HEK293 (cell line): ENCODE measurements around the gene ITGA5.

Experiments
- ATF2 ChIP-seq: fragments of 450-650 bp; formaldehyde crosslinking; IDR thresholded peaks from 2 replicates; pipeline ENCODE4 v1.5.1; 2016; ENCODE audit warnings: missing biosample characterization, missing genetic modification characterization, low read depth
- EGR2 ChIP-seq: fragments of 450-650 bp; formaldehyde crosslinking; IDR thresholded peaks from 2 replicates; pipeline ENCODE4 v1.5.1; 2016; ENCODE audit warnings: low read depth, missing biosample characterization, missing genetic modification characterization
- GLIS1 ChIP-seq: fragments of 450-650 bp; formaldehyde crosslinking; IDR thresholded peaks from 2 replicates; pipeline ENCODE4 v1.5.1; 2016; ENCODE audit warnings: missing biosample characterization, missing genetic modification characterization
- KLF10 ChIP-seq: fragments of 450-650 bp; IDR thresholded peaks from 2 replicates; pipeline ENCODE4 v1.5.1; 2018; ENCODE audit warnings: missing biosample characterization, mild to moderate bottlenecking, missing genetic modification characterization
- MZF1 ChIP-seq: fragments of 450-650 bp; formaldehyde crosslinking; IDR thresholded peaks from 2 replicates; pipeline ENCODE4 v1.5.1; 2017; ENCODE audit warnings: missing biosample characterization, missing genetic modification characterization, borderline replicate concordance
- OVOL3 ChIP-seq: fragments of 450-650 bp; formaldehyde crosslinking; IDR thresholded peaks from 2 replicates; pipeline ENCODE4 v1.5.1; 2016; ENCODE audit warnings: missing biosample characterization, missing genetic modification characterization
- PATZ1 ChIP-seq: fragments of 450-650 bp; formaldehyde crosslinking; IDR thresholded peaks from 2 replicates; pipeline ENCODE4 v1.5.1; 2016; ENCODE audit warnings: missing biosample characterization, missing genetic modification characterization
- PRDM6 ChIP-seq: fragments of 450-650 bp; formaldehyde crosslinking; IDR thresholded peaks from 2 replicates; pipeline ENCODE4 v1.5.1; 2017; ENCODE audit warnings: missing biosample characterization, missing genetic modification characterization
- SP2 ChIP-seq: fragments of 450-650 bp; formaldehyde crosslinking; IDR thresholded peaks from 2 replicates; pipeline ENCODE4 v1.5.1; 2016; ENCODE audit warnings: missing biosample characterization, missing genetic modification characterization
- SP7 ChIP-seq: fragments of 450-650 bp; formaldehyde crosslinking; IDR thresholded peaks from 2 replicates; pipeline ENCODE4 v1.5.1; 2016; ENCODE audit warnings: missing biosample characterization, missing genetic modification characterization
- WT1 ChIP-seq: fragments of 450-650 bp; formaldehyde crosslinking; IDR thresholded peaks from 2 replicates; pipeline ENCODE4 v1.5.1; 2016; ENCODE audit warnings: missing biosample characterization, missing genetic modification characterization
- YY2 ChIP-seq: fragments of 450-650 bp; formaldehyde crosslinking; IDR thresholded peaks from 2 replicates; pipeline ENCODE4 v1.5.1; 2016; ENCODE audit warnings: missing biosample characterization, missing genetic modification characterization
- ZBTB26 ChIP-seq: fragments of 450-650 bp; formaldehyde crosslinking; optimal IDR thresholded peaks from 2 replicates; pipeline ENCODE3; 2016; ENCODE audit warnings: missing biosample characterization, mild to moderate bottlenecking, missing genetic modification characterization
- ZBTB8A ChIP-seq: fragments of 450-650 bp; formaldehyde crosslinking; IDR thresholded peaks from 2 replicates; pipeline ENCODE4 v1.5.1; 2016; ENCODE audit warnings: missing biosample characterization, missing genetic modification characterization
- ZFHX2 ChIP-seq: fragments of 450-650 bp; formaldehyde crosslinking; conservative IDR thresholded peaks from 2 replicates; pipeline ENCODE4 v1.5.1; 2016; ENCODE audit warnings: missing biosample characterization, missing genetic modification characterization
- ZIC2 ChIP-seq: fragments of 450-650 bp; formaldehyde crosslinking; IDR thresholded peaks from 2 replicates; pipeline ENCODE4 v1.5.1; 2016; ENCODE audit warnings: missing biosample characterization, missing genetic modification characterization
- ZNF157 ChIP-seq: fragments of 450-650 bp; formaldehyde crosslinking; IDR thresholded peaks from 2 replicates; pipeline ENCODE4 v1.5.1; 2016; ENCODE audit warnings: missing biosample characterization, missing genetic modification characterization
- ZNF561 ChIP-seq: fragments of 450-650 bp; IDR thresholded peaks from 2 replicates; pipeline ENCODE4 v1.5.1; 2018; ENCODE audit warnings: missing biosample characterization, missing genetic modification characterization, borderline replicate concordance
- ZNF600 ChIP-seq: fragments of 450-650 bp; formaldehyde crosslinking; IDR thresholded peaks from 2 replicates; pipeline ENCODE4 v1.5.1; 2016; ENCODE audit warnings: missing biosample characterization, missing genetic modification characterization
- ZNF658 ChIP-seq: fragments of 450-650 bp; formaldehyde crosslinking; IDR thresholded peaks from 2 replicates; pipeline ENCODE4; 2016; ENCODE audit warnings: missing biosample characterization, missing genetic modification characterization
- ZNF670 ChIP-seq: fragments of 450-650 bp; formaldehyde crosslinking; IDR thresholded peaks from 2 replicates; pipeline ENCODE4 v1.5.1; 2016; ENCODE audit warnings: missing biosample characterization, missing genetic modification characterization, low read depth

The ITGA5 gene

GRCh38 chr12:54417712-54418440 is 1.2 kb downstream of the ITGA5 start (continued):
- 0 out of 2 replicates have a peak, but pooled peaks have one; percentile 34 for TF ChIP-seq ZNF600 (tag by site-specific recombination)
- TF ChIP-seq EGR2 (tag by site-specific recombination): peak; percentile 82
- TF ChIP-seq ZNF157 (tag by site-specific recombination): no peak
- no peak for TF ChIP-seq PRDM6 (tag by site-specific recombination)
- no peak; the same call in 1 of the 2 replicates for TF ChIP-seq KLF10 (tag by site-specific recombination)
- TF ChIP-seq SP2 (tag by site-specific recombination): peak; percentile 53
- no peak for TF ChIP-seq MZF1 (tag by site-specific recombination)
- no peak for TF ChIP-seq WT1
- no peak for TF ChIP-seq GLIS1 (tag by site-specific recombination)
- no peak for TF ChIP-seq ZBTB8A (tag by site-specific recombination)
- TF ChIP-seq ZNF670: no peak
- no peak for TF ChIP-seq ZNF561
- TF ChIP-seq ZBTB26 (tag by site-specific recombination): peak; percentile 32
- no peak for TF ChIP-seq ZIC2 (tag by site-specific recombination)
- TF ChIP-seq OVOL3: no peak
- peak; percentile 34 for TF ChIP-seq PATZ1 (tag by site-specific recombination)
- TF ChIP-seq ZFHX2: peak; percentile 85
- TF ChIP-seq ATF2: no peak
- no peak for TF ChIP-seq SP7 (tag by site-specific recombination)
- no peak for TF ChIP-seq YY2
- TF ChIP-seq ZNF658 (tag by site-specific recombination): no peak
